HG02623 (cell line): ENCODE data around the gene ENOSF1.

Source experiments
- ATAC-seq: cut with Tn5 transposase; IDR thresholded peaks from one replicate; pipeline ENCODE4 v1.9.1; 2021; ENCODE audit warnings: moderate library complexity; ENCODE audit not compliant: unreplicated experiment

ENOSF1 gene

GRCh38 chr18:675307-675706, 37.1 kb downstream of the ENOSF1 start:
- no peak for ATAC-seq

- no peak for ATAC-seq
Observed at GRCh38 chr18:673769-674168, 38.7 kb downstream of the ENOSF1 start.

GRCh38 chr18:673317-673716, 39.1 kb downstream of the ENOSF1 start:
- no peak for ATAC-seq

GRCh38 chr18:671405-671804, 41.0 kb downstream of the ENOSF1 start:
- no peak for ATAC-seq

GRCh38 chr18:670522-670921, 41.9 kb downstream of the ENOSF1 start:
- no peak for ATAC-seq

- no peak for ATAC-seq
Observed at GRCh38 chr18:669077-669476, 43.4 kb downstream of the ENOSF1 start.

- ATAC-seq, result no peak
Observed at GRCh38 chr18:668260-668659, 44.2 kb downstream of the ENOSF1 start.

GRCh38 chr18:666628-667027, 45.8 kb downstream of the ENOSF1 start:
- ATAC-seq, result no peak

GRCh38 chr18:666177-666576, 46.3 kb downstream of the ENOSF1 start:
- no peak for ATAC-seq

- ATAC-seq, result no peak
Observed at GRCh38 chr18:662197-662596, 50.2 kb downstream of the ENOSF1 start.

GRCh38 chr18:659597-659996, 52.8 kb downstream of the ENOSF1 start:
- no peak for ATAC-seq

- ATAC-seq, result no peak
Observed at GRCh38 chr18:658947-659533, 53.4 kb downstream of the ENOSF1 start.

- peak; percentile 45 for ATAC-seq
Observed at GRCh38 chr18:658001-658946, 54.2 kb downstream of the ENOSF1 start.

GRCh38 chr18:657311-658000, 55.0 kb downstream of the ENOSF1 start, which contains the start of gene TYMS:
TYMS (plus strand) TSS chr18:657653; CDS start chr18:657743, 90 bp downstream.
- ATAC-seq, result peak; percentile 49

- no peak for ATAC-seq
Observed at GRCh38 chr18:655445-655844, 57.0 kb downstream of the ENOSF1 start.

- no peak for ATAC-seq
Observed at GRCh38 chr18:654601-655000, 57.8 kb downstream of the ENOSF1 start.

GRCh38 chr18:653512-653911, 58.9 kb downstream of the ENOSF1 start:
- no peak for ATAC-seq

GRCh38 chr18:652131-652530, 60.3 kb downstream of the ENOSF1 start:
- no peak for ATAC-seq

GRCh38 chr18:650428-650858, 62.0 kb downstream of the ENOSF1 start:
- ATAC-seq, result peak; percentile 98

- no peak for ATAC-seq
Observed at GRCh38 chr18:649341-649740, 63.1 kb downstream of the ENOSF1 start.

GRCh38 chr18:647304-647703, 65.1 kb downstream of the ENOSF1 start:
- ATAC-seq, result no peak
